ENCODE measurements around the gene LILRB3.

GRCh38 chr19:54169149-54169740, 53.6 kb downstream of the LILRB3 start:
- TF ChIP-seq POLR2A (IDR thresholded peaks at IDR 0.05) (no peak), CTCF (IDR thresholded peaks at IDR 0.05) (no peak), EP300 (IDR thresholded peaks at IDR 0.05) (no peak)

All from sigmoid colon (tissue), 4 donors.